Inflammatory macrophage treated with lipopolysaccharide for 1 hour (primary cell): ENCODE results near the gene CDK11B.
"Not testable (repeated sequence)": the region's sequence is repeated elsewhere in the genome, so short reads cannot be mapped to it uniquely, and the experiment has no call there.

Experiments
- DNase-seq, 2 donors: peaks; one replicate each; pipeline ENCODE4 v3.0.0-alpha.2; 2020 to 2022

Gene CDK11B

DNA sequence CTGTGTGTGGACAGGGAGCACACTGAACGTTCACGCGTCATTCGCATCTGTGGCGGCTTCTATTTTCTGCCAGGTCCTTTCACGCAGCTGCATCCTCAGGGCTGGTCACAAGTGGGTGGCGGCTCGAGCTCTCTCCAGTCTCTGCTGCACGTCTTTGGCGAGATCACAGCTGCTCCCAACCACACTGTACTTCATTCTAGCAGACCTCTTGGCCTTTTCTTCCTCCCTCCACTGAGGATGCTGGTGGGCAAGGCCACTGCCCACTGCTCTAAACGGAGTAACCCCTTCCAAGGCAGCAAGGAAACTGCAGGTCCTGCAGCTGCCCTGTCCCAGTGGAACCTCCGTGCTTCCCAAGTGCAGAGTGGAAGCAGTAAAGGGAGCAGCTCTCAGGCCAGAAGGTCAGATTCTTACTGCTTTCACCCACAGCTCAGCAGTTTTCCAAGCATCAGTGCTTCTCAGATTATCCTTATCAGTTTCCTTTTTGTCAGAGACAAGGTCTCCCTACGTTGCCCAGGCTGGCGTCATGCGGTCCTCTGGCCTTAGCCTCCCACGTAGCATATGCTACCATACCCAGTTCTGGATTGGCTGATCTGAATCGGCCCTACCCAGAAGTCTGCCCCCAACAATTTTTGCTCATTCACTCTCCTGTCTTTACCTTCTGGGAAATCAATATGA is 11.1 kb downstream of the CDK11B start:
- DNase-seq: not testable (repeated sequence)

GRCh38 chr1:1646326-1646725 is 12.5 kb downstream of the CDK11B start:
- not testable (repeated sequence) for DNase-seq

- DNase-seq: not testable (repeated sequence)
Measured at GRCh38 chr1:1640711-1641461, 17.9 kb downstream of the CDK11B start.

GRCh38 chr1:1640081-1640480 is 18.7 kb downstream of the CDK11B start:
- not testable (repeated sequence) for DNase-seq

DNA sequence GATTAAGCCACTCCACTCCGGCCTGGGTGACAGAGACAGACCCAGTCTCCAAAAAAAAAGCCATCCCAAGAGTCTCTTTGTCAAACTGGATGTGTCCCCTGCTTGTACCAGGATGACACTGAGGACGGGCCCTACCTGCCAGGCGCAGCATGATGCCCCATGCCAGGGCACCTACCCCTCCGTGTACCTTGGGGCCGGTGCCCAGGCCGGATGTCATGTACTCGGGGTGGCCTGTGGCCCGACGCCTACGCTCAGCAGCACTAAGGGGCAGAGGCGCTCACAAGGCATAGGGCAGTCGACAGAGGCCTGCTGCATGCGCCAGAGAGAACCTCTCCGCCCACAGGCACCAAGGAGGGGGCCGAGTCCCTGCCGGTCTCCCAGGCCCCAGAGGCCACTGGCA is 19.4 kb downstream of the CDK11B start:
- not testable (repeated sequence) for DNase-seq

DNA sequence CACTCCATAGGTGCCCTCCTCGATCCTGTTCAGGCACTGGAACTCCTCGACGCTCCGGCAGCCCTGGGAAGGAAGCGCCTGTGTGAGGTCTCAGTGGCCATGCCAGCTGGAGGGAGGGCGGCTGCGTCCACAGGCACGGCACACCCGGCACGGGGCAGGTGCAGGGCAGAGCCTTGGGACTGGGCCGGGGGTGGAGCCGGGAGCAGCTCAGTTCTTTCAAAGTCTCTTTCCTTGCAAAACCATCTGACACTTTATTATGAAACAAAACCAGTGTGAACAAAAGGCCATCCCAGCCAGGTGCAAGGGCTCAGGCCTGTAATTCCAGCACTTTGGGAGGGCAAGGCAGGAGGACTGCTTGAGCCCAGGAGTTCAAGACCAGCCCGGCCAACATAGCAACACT is 20.3 kb downstream of the CDK11B start:
- DNase-seq: not testable (repeated sequence)

DNA sequence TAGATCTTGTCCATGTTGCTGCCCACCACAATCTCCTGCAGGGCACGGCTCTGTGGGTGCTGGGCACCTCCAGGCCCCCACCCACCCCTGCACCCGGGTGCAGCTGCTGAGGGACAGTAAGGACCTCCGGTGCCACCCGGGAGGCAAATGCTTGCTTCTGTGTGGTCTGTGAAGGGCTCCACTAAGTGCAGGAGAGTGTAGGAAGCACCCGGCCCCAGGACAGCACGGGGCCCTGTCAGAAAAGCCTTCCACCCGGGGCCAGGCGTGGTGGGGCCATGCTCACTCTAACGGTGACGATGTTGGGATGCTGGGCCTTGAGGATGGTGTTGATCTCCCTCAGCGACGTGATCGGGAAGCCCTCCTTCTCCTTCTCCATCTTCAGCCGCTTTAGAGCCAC is 21.3 kb downstream of the CDK11B start:
- not testable (repeated sequence) for DNase-seq

GRCh38 chr1:1636621-1637478 is 22.0 kb downstream of the CDK11B start:
- DNase-seq: not testable (repeated sequence)

DNA sequence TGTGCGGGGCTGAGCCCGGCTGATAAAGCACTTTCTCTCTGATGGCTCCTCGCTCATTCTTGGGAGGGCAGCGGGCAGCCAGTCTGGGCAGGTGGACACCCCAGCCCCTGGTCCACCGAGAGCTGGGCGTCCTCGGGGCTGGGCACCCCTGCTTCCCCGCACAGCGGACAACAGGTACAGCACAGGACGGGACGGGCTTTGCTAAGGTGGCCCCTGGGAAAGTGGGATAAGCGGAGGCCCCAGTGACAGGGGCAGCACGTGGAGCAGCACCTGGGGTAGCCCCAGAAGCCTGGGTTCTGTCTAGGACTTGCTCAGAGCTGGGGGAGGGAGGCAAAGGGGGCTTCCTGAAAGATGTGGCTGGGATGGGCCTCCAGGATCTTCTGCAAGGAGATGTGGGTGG is 24.2 kb downstream of the CDK11B start:
- DNase-seq: not testable (repeated sequence)

DNA sequence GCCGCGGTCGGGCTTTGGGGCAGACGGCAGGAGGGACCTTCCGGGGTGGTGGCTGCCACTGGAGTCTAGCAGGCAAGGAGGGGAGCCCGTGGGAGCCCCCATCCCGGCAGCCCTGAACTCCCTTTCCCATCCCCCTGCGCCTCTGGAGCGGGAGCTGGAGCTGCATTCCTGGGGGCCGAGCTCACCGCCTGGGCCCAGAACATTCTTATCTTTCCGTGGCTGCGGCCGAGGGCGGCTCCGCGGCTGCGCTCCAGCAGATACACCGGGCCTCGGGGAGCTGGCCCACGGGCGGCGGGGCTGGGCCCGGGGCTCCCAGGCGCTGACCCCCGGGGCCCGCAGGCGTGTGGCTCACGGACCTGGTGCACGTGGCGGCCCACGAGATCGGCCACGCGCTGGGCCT is 25.4 kb downstream of the CDK11B start:
- not testable (repeated sequence) for DNase-seq

- DNase-seq: no peak
Measured at GRCh38 chr1:1631782-1632420, 26.9 kb downstream of the CDK11B start, which contains the start of gene MMP23B. MMP23B (plus strand) TSS chr1:1632173; CDS start chr1:1632219, 46 bp downstream.

DNA sequence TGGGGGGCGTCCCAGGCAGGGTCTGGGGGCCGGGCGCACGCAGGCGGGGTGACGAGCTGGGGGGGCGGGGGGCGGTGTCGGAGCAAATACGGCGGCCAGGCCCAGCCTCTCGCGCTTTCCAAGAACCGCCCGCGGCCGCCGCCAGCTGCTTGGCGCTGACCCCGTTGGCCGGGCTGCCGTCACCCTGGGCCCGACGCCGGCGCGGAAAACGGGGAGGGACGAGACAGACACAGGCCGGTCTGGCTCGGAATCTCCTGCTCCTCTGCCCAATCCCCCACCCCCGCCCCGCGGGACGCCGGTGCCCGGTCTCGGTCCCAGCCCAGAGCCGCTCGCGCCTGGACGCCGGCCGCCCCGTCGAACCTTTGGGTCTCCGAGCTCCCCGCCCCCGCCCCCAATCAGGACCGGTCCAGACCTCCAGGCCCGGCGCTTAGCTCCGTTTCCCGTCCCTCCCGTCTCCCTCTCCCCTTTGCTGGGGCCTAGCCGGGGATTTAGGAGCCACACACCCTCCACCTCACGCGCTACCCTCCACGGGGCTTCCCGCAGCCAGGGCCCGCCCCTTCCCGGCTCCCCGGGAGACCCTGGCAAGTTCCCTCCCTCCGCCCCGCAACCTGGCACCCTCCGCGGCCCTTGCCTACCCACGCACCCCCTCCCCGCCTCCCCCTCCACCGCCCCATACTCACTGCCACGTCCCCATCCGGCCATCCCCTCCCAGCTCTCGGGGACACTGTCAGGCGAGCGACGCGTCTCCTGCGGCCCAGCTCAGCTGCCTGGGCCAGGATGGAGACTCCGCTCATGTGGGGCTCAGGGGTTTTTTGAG is 27.6 kb downstream of the CDK11B start:
- DNase-seq: no peak

DNA sequence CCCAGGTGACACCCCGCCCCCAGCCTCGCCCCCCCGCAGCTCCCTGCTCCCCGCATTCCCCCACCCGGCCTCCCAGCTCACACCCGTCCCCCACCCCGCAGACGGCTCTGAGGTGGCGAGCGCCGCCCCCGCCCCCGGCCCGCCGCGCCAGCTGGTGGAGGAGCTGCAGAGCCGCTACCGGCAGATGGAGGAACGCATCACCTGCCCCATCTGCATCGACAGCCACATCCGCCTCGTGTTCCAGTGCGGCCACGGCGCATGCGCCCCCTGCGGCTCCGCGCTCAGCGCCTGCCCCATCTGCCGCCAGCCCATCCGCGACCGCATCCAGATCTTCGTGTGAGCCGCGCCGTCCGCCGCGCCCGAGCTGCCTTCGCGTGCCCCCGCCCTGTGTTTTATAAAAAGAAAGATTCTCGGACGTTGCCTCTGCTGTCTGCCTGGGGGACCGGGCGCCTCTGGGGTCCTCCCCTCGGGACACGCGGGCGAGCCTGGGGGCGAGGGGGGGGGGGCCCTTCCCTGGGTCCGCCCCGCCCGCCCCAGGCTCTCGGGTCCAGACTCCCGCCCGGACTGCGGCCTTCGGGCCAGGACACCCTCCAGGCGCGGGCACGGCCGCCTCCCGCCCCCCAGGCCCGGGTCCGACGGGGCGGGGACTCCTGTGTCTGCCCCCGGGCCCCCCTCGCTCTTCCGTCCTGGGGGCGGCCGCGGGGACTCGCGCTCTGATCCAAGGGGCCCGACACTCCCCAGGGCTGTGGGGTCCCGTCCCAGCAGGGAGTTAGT is 28.4 kb downstream of the CDK11B start:
- peak; percentile 44 to 58 for DNase-seq

DNA sequence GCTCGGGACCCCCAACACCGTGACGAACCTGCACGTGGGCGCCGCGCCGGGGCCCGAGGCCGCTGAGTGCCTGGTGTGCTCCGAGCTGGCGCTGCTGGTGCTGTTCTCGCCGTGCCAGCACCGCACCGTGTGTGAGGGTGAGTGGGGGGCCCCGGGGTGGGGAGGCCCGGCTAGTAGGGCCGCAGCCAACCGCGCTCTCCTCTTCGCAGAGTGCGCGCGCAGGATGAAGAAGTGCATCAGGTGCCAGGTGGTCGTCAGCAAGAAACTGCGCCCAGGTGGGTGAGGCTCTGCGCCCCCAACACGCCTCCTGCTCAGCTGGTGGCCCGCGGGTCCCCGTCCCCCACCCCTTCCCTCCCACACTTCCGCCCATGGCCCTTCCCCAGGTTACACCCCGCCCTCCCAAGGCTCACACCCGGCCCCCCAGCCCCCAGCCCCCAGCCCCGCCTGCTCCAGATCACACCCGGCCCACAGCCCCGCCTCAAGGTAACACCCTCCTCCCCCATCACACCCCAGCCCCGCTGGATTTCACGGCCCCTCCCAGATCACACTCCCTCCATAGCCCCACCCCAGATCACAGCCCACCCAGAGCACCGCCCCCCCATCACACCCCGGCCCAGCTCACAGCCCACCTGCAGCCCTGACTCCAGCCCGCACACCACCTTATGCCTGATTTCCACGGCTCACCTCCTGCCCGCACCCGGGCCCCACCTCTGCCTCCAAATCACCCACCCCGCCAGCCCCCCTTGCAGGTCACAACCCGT is 29.2 kb downstream of the CDK11B start:
- DNase-seq: no peak

DNA sequence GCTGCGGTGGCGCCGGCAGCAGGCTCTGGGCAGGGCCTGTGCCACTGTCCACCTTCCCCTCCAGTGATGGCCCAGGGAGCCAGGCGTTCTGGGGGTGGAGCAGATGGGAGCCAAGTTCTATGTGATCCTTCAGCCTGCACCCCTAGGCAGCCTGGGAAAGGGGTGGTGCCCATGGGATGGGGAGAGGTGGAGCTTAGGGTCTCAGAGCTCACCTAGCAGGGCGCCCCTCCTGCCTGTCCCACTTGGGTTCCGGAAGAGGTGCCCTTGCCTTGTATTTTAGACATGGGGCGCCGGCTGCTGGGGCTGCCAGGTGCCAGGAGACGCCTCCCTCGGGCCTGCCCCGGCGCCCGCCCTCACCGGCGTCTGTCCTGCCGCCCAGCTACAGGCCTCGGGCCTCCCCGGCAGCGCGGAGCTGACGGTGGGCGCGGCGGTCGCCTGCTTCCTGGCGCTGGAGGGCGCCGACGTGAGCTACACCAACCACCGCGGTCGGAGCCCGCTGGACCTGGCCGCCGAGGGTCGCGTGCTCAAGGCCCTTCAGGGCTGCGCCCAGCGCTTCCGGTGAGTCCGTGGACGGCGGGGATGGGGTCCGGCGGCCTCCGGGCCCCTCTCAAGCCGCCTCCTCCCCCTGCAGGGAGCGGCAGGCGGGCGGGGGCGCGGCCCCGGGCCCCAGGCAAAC is 29.9 kb downstream of the CDK11B start:
- DNase-seq: no peak

DNA sequence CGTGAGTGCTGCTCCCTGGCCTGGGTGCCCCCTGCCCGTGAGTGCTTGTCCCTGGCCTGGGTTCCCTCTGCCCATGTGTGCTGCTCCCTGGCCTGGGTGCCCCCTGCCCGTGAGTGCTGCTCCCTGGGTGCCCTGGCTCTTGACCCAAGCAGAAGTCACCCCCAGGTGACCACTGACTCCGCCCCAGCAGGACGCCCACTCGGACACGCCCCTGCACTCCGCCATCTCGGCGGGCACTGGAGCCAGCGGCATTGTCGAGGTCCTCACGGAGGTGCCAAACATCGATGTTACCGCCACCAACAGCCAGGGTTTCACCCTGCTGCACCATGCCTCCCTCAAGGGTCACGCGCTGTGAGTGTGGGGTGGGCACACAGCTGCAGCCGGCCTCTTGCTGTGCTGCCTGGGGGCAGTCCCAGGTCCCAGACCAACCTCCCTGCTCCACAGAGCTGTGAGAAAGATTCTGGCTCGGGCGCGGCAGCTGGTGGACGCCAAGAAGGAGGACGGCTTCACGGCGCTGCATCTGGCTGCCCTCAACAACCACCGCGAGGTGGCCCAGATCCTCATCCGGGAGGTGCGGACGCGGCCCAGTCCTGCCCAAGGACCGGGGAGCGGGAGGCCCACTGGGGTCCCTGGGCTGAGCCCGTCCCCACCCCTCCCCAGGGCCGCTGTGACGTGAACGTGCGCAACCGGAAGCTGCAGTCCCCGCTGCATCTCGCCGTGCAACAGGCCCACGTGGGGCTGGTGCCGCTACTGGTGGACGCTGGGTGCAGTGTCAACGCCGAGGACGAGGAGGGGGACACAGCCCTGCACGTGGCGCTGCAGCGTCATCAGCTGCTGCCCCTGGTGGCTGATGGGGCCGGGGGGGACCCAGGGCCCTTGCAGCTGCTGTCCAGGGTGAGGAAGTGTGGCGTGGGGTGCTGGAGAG is 30.7 kb downstream of the CDK11B start:
- no peak for DNase-seq

- no peak for DNase-seq
Measured at GRCh38 chr1:1627261-1627828, 31.5 kb downstream of the CDK11B start.
